AG04449 (cell line): ENCODE results near the gene TSTD2.
"Not testable (repeated sequence)": the region's sequence is repeated elsewhere in the genome, so short reads cannot be mapped to it uniquely, and the experiment has no call there.

Experiments used
- CTCF ChIA-PET: fragments of 350-600 bp; formaldehyde crosslinking; extraction: SDS; loops from one replicate; lab custom pipeline; 2021; ENCODE audit warnings: antibody characterized with exemption; lab: Yijun Ruan, JAX
- POLR2A ChIA-PET: fragments of 400-600, 350-600 bp; formaldehyde crosslinking; extraction: SDS; loops from one replicate; lab custom pipeline; 2020; ENCODE audit warnings: antibody characterized with exemption, inconsistent platforms; lab: Yijun Ruan, JAX
- DNase-seq: peaks from one replicate; pipeline ENCODE4 v3.0.0-alpha.2; 2010; ENCODE audit warnings: low read depth, low spot score
- H3K4me3 ChIP-seq: 2 replicates; pipeline ENCODE4 v1.5.1; 2011; ENCODE audit warnings: low read depth, mild to moderate bottlenecking, control low read depth, low read length
- CTCF ChIP-seq: IDR thresholded peaks from one replicate; pipeline ENCODE4 v1.5.1; 2011; ENCODE audit warnings: mild to moderate bottlenecking, moderate library complexity, low read length, control low read depth, inconsistent platforms; ENCODE audit not compliant: insufficient read depth; ENCODE audit errors: missing control alignments

TSTD2 gene

GRCh38 chr9:97628668-97629067 lies 4.5 kb downstream of the TSTD2 start:
- ChIA-PET CTCF (interaction anchor here (1.1 to 2.9 kb wide), 5 partner anchors 9 to 217 kb away, joined by 3 to 26 read pairs (median 6); partner anchors contain the start of gene TDRD7), POLR2A (no interaction called here)
- H3K4me3 ChIP-seq = no peak overlapping the region
- no peak for DNase-seq
- no peak for TF ChIP-seq CTCF

GRCh38 chr9:97627624-97628023 lies 5.5 kb downstream of the TSTD2 start:
- CTCF ChIA-PET = interaction anchor here (1.0 to 2.9 kb wide), 6 partner anchors 12 to 216 kb away, joined by 3 to 26 read pairs (median 6); partner anchors contain the start of gene TDRD7
- no peak for DNase-seq
- no peak for TF ChIP-seq CTCF
- POLR2A ChIA-PET = no interaction called here
- no peak overlapping the region for H3K4me3 ChIP-seq

- H3K4me3 ChIP-seq = no peak overlapping the region
- TF ChIP-seq CTCF = no peak
- ChIA-PET CTCF (interaction anchor here (0.7 to 3.7 kb wide), 4 partner anchors 10 to 158 kb away, joined by 3 to 36 read pairs (median 4); no protein-coding TSS in a partner anchor), POLR2A (no interaction called here)
- DNase-seq = no peak
Observed at GRCh38 chr9:97625620-97626019, 7.5 kb downstream of the TSTD2 start.

GRCh38 chr9:97623946-97624345 lies 9.2 kb downstream of the TSTD2 start:
- H3K4me3 ChIP-seq = no peak overlapping the region
- POLR2A ChIA-PET = no interaction called here
- CTCF ChIA-PET = interaction anchor here (0.9 to 3.7 kb wide), 2 partner anchors 9 to 25 kb away, joined by 5 to 36 read pairs; no protein-coding TSS in a partner anchor
- no peak for TF ChIP-seq CTCF
- DNase-seq = no peak

GRCh38 chr9:97622483-97622882 lies 10.7 kb downstream of the TSTD2 start:
- H3K4me3 ChIP-seq, DNase-seq, POLR2A ChIA-PET: not testable (repeated sequence)
- CTCF ChIA-PET = interaction anchor here (1.0 to 1.4 kb wide), 2 partner anchors 24 to 210 kb away, joined by 3 read pairs; partner anchors contain the start of gene TDRD7

- H3K4me3 ChIP-seq, DNase-seq, POLR2A ChIA-PET: not testable (repeated sequence)
- CTCF ChIA-PET = interaction anchor here (0.6 to 3.1 kb wide), 4 partner anchors 9 to 209 kb away, joined by 3 to 28 read pairs (median 9); no protein-coding TSS in a partner anchor
Observed at GRCh38 chr9:97620063-97620462, 13.1 kb downstream of the TSTD2 start.

- no peak for TF ChIP-seq CTCF
- ChIA-PET CTCF (interaction anchor here (1.0 to 3.1 kb wide), 4 partner anchors 19 to 206 kb away, joined by 4 to 28 read pairs (median 9); partner anchors contain the start of gene TDRD7), POLR2A (no interaction called here)
- DNase-seq = no peak
- no peak overlapping the region for H3K4me3 ChIP-seq
Observed at GRCh38 chr9:97617939-97618416, 15.2 kb downstream of the TSTD2 start.
